Measurements from ENCODE around the gene TTC9. TPM values are rescaled to one million over a fixed set of nuclear protein-coding genes. Genes with fewer than 3 reads are reported as not detected.

Gene TTC9
- total and polyA plus RNA-seq, 10 of the 15 experiments (the other 5 are each of a cell fraction or from before 2014, with no cell fraction given) = 0.87 to 15.8 (median 7.8) TPM

- Histone ChIP-seq H3K9me3 (replicated peaks; ENCODE audit: control insufficient read depth, insufficient read depth, low read length) (peaks cover 2% of the 10 kb centered on the region), H3K36me3 (ENCODE audit: control insufficient read depth in 2 of 2, insufficient read depth in 2 of 2, low read length in 1 of 2) (no peaks in the 10 kb centered on the region), H3K4me2 (ENCODE audit: control insufficient read depth, insufficient read depth) (no peak overlapping the region), H2AFZ (ENCODE audit: control insufficient read depth, low read depth, low read length) (no peak overlapping the region), H3K4me1 (ENCODE audit: control insufficient read depth, insufficient read depth, low read length) (no peaks in the 10 kb centered on the region), H3K27me3 (replicated peaks in 1 of 2; ENCODE audit: control insufficient read depth in 2 of 2, insufficient read depth in 2 of 2, low read length in 1 of 2) (no peaks in the 10 kb centered on the region), H3K79me2 (ENCODE audit: control insufficient read depth, insufficient read depth, low read length) (peaks cover 20% of the 10 kb centered on the region), H3K4me3 (no peak overlapping the region), H3K9ac (ENCODE audit: control insufficient read depth, insufficient read depth, low read length) (no peak overlapping the region), H4K20me1 (ENCODE audit: control insufficient read depth, insufficient read depth) (no peaks in the 10 kb centered on the region), H3K27ac (ENCODE audit: control insufficient read depth, insufficient read depth) (no peak overlapping the region)
- TF ChIP-seq ATF3 (IDR thresholded peaks at IDR 0.05; ENCODE audit: borderline replicate concordance, extremely low read depth, low read depth, low read length) = no peak
- FAIRE-seq (no peak), ATAC-seq (no peak), DNase-seq (ENCODE audit: low read depth, low spot score) (no peak)
- RAD21 ChIA-PET (ENCODE audit: unreplicated experiment) = no interaction called here
- CTCF ChIA-PET = interaction anchor here (2.8 kb wide), 1 partner anchor 13 kb away, joined by 7 read pairs; no protein-coding TSS in a partner anchor
- POLR2A ChIA-PET = interaction anchor here (0.5 to 0.6 kb wide), 2 partner anchors 11 to 24 kb away, joined by 3 to 5 read pairs; no protein-coding TSS in a partner anchor
- BruUV-seq (replicated peaks) = no TSS peak
- SMC1A ChIA-PET (ENCODE audit: uncharacterized antibody, unreplicated experiment) = interaction anchor here (0.9 to 2.4 kb wide), 3 partner anchors 13 to 77 kb away, joined by 3 to 8 read pairs (median 4); no protein-coding TSS in a partner anchor
- in situ Hi-C loops (cut with MboI) (no loop called here), intact Hi-C loops (cut with micrococcal nuclease; ENCODE audit: unreplicated experiment) (no loop called here)
- 97% methylated on average over 6 of the region's 6 CpGs for WGBS (ENCODE audit: insufficient coverage, insufficient replicate concordance, low lambda C conversion rate, missing lambda C conversion rate)
These were observed 5.6 kb upstream of the TTC9 start for GRCh38 chr14:70635971-70636595.

- peaks cover 2% of the 10 kb centered on the region for H3K9me3 ChIP-seq (replicated peaks; ENCODE audit: control insufficient read depth, insufficient read depth, low read length)
- ChIA-PET RAD21 (ENCODE audit: unreplicated experiment) (interaction anchor here (1.0 to 1.8 kb wide), 3 partner anchors 18 to 75 kb away, joined by 3 to 11 read pairs (median 3); no protein-coding TSS in a partner anchor), CTCF (interaction anchor here (1.8 to 2.4 kb wide), 2 partner anchors 8 to 75 kb away, joined by 7 to 14 read pairs; no protein-coding TSS in a partner anchor), SMC1A (ENCODE audit: uncharacterized antibody, unreplicated experiment) (interaction anchor here (1.0 to 9.7 kb wide), 6 partner anchors 13 to 72 kb away, joined by 3 to 120 read pairs (median 5); no protein-coding TSS in a partner anchor), POLR2A (interaction anchor here (1.1 to 1.7 kb wide), 2 partner anchors 14 to 26 kb away, joined by 4 to 9 read pairs; no protein-coding TSS in a partner anchor)
- H4K20me1 ChIP-seq (ENCODE audit: control insufficient read depth, insufficient read depth) = no peaks in the 10 kb centered on the region
- ATAC-seq = no peak
- H3K36me3 ChIP-seq (ENCODE audit: control insufficient read depth in 2 of 2, insufficient read depth in 2 of 2, low read length in 1 of 2) = no peaks in the 10 kb centered on the region
- H3K27me3 ChIP-seq (replicated peaks in 1 of 2; ENCODE audit: control insufficient read depth in 2 of 2, insufficient read depth in 2 of 2, low read length in 1 of 2) = no peaks in the 10 kb centered on the region
- in situ Hi-C loops (cut with MboI) = no loop called here
- H3K79me2 ChIP-seq (ENCODE audit: control insufficient read depth, insufficient read depth, low read length) = peaks cover 42% of the 10 kb centered on the region
- H2AFZ ChIP-seq (ENCODE audit: control insufficient read depth, low read depth, low read length) = no peak overlapping the region
- BruUV-seq (replicated peaks) = no TSS peak
- intact Hi-C loops (cut with micrococcal nuclease; ENCODE audit: unreplicated experiment) = no loop called here
- no peak overlapping the region for H3K27ac ChIP-seq (ENCODE audit: control insufficient read depth, insufficient read depth)
- no peak for FAIRE-seq
- no peak overlapping the region for H3K9ac ChIP-seq (ENCODE audit: control insufficient read depth, insufficient read depth, low read length)
- H3K4me2 ChIP-seq (ENCODE audit: control insufficient read depth, insufficient read depth) = no peak overlapping the region
- H3K4me1 ChIP-seq (ENCODE audit: control insufficient read depth, insufficient read depth, low read length) = no peaks in the 10 kb centered on the region
- no peak overlapping the region for H3K4me3 ChIP-seq
- no peak for DNase-seq (ENCODE audit: low read depth, low spot score)
- no peak for TF ChIP-seq TBL1XR1 (IDR thresholded peaks at IDR 0.05; ENCODE audit: low read depth, low read length)
- TF ChIP-seq BCL11A (IDR thresholded peaks at IDR 0.05; ENCODE audit: low read depth, low read length) = no peak
- no peak for TF ChIP-seq BHLHE40 (IDR thresholded peaks at IDR 0.05; ENCODE audit: borderline replicate concordance in 1 of 2, low read depth in 2 of 2, low read length in 1 of 2)
- TF ChIP-seq E2F8 (IDR thresholded peaks at IDR 0.05; ENCODE audit: low read depth, partially characterized antibody) = no peak
- TF ChIP-seq EP300 (IDR thresholded peaks at IDR 0.05; ENCODE audit: borderline replicate concordance in 1 of 2, control insufficient read depth in 1 of 2, low read depth in 2 of 2, low read length in 2 of 2) = no peak
- no peak for TF ChIP-seq DPF2 (IDR thresholded peaks at IDR 0.05)
- TF ChIP-seq MLLT1 (IDR thresholded peaks at IDR 0.05) = no peak
- TF ChIP-seq RELA (IDR thresholded peaks at IDR 0.05; ENCODE audit: borderline replicate concordance, partially characterized antibody) = no peak
- TF ChIP-seq RAD51 (IDR thresholded peaks at IDR 0.05) = no peak
- 97% methylated on average over 2 of the region's 2 CpGs for WGBS (ENCODE audit: insufficient coverage, insufficient replicate concordance, low lambda C conversion rate, missing lambda C conversion rate)
These were observed 3.3 kb upstream of the TTC9 start for GRCh38 chr14:70638416-70638815.

Measured in GM12878 (cell line).